ENCODE results near the gene SKA3.
"Not testable (repeated sequence)": the region's sequence is repeated elsewhere in the genome, so short reads cannot be mapped to it uniquely, and the experiment has no call there.

SKA3 gene

DNA sequence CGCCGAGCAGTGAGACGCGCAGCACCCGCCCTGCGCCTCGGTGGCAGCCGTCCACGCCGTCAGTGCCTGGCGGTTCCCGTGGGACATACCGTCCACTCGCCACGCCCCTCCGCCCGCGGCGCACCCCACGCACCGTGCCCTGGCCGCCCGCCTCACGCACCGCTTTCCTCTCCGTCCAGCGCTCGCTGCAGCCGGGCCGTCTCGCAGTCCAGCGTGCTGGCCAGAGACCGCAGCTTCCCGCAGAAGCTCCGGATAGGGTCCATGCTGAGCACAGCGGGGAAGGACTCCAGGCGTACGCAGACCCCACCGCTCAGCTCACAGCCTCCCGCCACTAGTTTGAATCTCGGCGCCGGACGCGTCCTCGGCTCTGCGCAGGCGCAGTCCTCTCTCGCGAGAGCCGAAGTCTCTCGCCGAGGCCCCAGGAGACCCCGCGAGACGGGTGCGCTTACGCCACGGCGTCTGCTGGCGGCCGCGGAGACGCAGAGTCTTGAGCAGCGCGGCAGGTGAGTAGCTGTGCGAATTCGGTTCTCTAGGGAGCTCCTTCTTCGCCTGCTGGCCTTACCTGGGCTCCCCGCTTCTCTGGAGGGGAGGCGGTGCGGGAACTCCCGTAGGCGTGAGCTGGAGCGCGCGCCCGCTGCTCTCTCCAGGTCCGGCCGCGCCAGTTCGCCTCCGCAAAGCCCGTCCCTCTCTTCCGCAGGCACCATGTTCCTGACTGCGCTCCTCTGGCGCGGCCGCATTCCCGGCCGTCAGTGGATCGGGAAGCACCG, at the start of gene SKA3, which contains the start of gene MRPL57:
TSS of gene SKA3 (minus strand) at position 338 of the 767 bp plus-strand sequence. CDS start at position 263, 75 bp downstream.
TSS of gene MRPL57 (plus strand) at position 444 of the 767 bp plus-strand sequence. CDS start at position 703, 259 bp downstream.
- peak; percentile 92 for DNase-seq

DNA sequence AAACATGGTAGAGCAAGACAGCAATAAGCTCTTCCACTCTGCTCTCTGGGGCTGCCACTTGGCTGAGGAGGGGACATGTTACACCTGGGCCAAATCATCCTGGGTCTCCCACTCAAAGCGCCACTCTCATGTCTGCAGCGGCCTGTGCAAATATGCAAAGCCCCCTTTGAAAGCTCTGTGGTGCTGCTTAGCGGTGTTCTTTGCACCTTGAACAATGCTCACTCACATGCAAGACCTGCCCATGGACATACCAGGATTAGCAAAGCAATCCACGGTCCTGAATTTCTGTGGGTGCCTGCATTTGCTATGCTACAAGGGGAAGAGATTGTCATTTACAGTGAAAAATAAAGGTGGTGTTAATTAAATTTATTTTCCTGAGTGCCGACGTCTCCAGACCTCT, 48.7 kb upstream of the SKA3 start:
- DNase-seq = no peak

DNA sequence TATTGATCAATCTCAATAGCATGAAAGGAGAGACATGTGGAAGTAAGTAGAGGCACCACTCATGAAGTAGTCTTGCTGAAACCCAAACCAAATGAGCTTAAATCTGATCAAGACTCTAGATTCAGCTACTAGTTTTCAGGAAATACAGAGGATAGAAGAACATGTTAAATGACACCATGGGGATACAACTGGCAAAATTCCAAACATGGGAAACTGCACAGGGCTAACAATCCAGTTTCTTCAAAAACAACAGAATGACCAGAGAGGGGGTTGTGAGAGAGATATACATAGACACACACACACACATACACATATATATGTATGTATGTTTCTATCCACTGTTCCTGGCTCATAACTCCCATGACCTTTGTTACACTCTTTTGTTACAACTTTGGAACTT, 44.9 kb upstream of the SKA3 start:
- DNase-seq = no peak

DNA sequence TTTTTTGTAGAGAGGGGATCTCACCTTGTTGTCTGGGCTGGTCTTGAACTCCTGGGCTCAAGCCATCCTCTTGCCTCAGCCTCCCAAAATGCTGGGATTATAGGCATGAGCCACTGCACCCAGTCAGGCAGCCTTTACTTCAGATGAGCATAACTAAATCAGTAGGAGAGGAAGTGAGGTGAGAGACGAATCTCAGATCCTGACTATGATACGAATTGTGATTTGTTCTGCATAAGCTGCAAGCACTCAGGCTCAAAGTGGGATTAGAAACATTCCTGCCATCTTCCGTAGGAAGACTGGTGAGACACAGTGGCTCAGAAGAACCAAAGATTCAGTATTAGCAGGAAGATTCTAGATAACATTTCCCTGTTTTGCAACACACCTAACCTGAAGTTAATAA, 43.4 kb upstream of the SKA3 start:
- not testable (repeated sequence) for DNase-seq

DNA sequence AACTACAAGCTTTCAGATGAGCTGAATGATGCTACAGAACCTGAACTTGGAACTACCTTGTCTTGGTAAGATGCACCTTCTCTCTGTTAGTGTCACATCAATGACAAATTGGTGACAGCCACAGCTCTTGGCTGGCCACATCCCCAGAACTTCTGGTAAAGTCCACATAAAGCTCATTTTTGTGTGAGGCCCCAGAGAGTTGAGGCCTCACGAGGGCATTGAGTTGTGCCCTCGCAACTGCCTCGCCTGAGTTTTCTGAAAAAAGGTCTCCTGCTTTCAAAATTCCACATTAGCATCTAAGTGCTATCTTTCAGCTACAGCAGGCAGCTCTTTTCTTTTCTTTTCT, 42.7 kb upstream of the SKA3 start:
- DNase-seq = no peak

DNA sequence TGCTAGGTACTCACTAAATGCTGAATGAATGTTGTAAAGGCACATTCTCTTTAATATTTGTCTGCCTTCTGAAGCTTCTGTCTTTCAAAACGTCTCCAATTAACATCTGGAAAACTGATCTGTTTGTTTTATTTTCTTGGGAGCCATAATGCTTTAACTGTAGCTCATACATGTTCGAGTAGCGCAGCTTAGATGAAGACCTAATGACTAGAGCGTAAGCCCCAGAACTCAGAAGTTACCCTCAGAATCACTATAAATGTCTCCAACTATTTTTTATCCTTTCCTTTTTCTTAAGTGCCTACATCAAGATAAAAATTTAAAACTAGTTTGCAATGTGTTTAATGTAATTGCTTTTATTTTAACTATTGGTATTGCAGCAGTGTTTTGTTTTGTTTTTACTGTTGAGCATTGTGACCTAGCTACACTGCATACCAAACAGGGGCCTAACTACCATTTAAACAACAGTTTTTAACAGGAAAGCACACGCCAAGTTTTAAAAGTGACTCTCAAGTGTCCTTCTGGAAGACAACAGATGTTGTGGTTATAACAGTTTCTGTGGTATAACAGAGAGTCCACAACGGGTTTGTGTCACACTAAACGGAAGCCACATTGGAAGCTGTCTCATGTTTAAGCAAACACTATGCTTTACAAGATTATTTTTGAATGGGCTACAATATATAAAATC, 42.1 kb upstream of the SKA3 start:
- DNase-seq = no peak

DNA sequence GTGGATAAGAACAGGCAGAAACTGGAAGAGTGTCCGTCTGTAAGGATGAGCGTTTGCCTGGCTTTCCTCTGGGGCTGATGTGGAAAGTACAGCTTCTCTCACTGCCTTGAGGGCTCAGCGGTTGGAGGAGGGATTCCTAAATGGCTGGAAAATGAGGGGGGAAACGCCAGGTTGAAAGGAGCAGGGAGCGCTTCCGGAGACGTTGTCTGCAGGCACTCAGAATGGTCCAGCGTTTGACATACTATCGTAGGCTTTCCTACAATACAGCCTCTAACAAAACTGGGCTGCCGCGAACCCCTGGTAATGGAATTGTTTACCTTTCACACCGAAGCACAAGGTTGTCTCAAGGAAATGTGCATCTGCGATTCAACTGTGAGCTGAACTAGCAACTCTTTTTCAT, 40.0 kb upstream of the SKA3 start:
- no peak for DNase-seq

DNA sequence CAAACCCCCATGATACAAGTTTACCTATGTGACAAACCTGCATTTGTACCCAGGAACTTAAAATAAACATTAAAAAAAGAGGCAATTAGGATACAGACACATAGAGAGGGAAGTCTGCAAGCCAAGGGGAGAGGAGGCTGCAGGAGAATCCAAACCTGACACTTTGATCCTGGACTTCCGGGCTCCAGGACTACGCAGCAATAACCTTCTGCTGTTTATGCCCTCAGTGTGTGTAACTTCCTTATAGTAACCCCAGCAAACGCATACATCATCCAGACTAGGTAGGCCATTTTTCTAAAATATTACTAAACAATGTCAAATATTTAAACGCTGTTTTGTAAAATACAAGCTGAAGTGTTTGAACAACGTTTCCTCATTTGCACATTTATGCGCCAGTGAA, 39.1 kb upstream of the SKA3 start:
- DNase-seq = not testable (repeated sequence)

DNA sequence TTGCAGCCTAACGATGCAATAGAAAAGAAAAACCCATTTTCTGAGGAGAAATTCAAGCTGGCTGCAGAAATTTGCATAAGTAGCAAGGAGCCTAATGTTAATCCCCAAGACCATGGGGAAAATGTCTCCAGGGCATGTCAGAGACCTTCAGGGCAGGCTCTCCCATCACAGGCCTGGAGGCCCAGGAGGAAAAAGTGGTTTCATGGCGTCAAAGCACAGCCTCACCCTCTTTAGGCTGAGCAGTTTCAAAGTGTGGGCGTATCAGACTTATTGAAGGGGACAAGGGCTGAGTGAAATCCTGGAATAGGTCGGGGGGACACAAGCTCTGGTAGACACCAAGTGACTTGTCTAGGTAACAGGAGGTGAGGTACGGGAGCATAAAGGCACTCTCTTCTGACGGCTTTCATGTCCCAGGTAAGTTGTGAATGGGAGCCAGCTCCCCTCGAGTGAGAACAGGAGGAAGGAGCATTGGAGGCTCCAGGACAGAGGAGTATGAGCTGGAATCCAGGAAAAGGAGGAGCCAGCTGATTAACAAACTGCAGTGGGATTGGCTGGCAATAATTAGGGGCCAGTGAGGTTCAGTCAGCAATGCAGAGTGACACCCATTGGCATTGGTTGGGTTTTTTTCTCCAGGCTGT, 35.9 kb upstream of the SKA3 start:
- no peak for DNase-seq

DNA sequence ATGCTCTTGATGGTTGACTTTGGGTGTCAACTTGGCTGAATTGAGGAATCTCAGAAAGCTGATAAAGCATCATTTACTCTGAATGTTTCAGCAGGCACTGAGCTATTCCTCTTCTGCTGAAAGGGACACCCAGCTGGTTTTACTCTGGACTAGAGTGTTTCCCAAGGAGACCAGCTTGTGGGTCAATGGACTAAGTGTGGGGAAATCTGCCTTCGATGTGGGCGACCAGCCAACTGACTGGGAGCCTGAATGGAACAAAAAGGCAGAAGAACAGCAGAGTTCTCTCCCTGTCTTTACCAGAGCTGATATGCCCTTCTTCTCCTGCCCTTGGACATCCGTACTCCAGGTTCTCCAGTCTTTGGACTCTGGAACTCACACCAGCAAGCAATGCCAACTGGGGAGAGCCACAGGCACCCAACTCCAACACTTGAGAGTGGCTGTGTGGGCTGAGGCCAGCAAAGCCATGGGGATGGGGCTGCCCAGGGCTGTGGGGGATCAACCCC, 32.4 kb upstream of the SKA3 start:
- DNase-seq = no peak

DNA sequence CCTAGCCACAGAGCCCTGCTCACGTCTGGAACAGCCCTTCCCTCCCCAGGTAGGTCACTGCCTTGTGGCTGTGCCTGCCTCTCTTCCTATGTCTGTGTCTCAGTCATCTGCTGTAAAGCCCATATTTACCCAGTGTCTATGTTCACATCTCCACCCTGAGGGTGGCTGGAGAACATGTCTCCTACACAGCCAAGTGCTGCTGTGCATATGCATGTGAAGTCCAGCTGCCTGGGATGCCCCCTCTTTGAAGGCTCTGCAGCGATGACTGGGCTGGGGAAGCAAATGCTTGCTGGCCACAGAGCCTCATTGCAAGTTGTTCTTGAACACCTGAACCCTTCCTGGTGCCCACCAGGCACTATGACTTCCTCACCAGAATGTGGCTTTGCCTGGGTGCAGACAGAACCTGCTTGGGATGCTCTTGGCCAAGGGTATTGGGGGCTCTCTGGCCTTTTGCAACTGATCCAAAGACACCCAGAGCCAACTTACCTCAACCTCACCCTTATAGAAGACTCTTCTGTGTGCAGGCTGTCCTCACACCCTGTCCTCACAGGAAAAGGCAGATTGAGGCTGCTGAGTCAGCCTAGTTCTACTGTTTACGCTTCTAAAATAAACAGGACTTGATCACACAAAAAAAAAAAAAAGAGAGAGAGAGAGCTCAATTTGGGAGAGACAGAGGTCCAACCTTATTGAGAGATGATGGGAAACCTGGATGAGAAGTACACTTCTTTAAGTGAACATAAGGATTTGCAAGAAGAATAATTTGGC, 26.6 kb upstream of the SKA3 start:
- DNase-seq = no peak

DNA sequence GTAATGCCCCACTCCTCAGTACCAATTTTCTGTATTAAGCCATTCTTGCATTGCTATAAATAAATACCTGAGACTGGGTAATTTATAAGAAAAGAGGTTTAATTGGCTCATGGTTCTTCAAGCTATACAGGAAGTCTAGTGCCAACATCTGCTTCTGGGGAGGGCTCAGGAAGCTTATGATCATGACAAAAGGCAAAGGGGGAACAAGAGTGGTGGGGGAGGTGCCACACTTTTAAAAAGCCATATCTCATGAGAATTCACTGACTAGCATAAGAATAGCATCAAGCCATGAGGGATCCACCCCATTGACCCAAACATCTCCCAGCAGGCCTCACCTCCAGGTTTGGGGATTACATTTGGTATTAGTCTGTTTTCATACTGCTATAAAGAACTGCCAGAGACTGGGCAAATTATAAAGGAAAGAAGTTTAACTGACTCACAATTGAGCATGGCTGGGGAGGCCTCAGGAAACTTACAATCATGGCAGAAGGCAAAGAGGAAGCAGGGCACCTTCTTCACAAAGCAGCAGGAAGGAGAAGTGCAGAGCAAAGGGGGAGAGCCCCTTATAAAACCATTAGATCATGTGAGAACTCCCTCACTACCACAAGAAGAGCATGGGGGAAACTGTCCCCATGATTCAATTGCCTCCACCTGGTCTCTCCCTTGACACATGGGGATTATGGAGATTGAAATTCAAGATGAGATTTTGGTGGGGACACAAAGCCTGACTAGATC, 25.3 kb upstream of the SKA3 start:
- not testable (repeated sequence) for DNase-seq

DNA sequence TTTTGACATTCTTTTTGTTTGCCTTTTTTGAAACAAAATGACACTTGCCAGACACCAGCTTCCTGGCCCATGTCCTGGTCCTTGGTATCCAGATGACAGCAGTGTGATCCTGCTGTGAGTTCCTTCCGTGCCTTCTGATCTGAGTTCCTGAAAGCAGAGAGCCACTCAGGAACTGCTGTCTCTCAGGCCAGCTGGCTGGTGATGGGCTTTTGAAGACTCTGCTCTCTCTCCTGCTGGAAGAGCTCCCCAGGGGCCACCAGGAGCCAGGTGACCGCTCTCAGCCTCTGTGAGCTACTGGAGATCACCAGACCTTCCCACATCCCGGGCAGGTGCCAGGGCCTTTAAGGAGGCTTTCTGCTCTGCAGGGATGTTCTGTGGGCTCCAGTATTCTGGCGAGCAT, 22.0 kb upstream of the SKA3 start:
- not testable (repeated sequence) for DNase-seq

DNA sequence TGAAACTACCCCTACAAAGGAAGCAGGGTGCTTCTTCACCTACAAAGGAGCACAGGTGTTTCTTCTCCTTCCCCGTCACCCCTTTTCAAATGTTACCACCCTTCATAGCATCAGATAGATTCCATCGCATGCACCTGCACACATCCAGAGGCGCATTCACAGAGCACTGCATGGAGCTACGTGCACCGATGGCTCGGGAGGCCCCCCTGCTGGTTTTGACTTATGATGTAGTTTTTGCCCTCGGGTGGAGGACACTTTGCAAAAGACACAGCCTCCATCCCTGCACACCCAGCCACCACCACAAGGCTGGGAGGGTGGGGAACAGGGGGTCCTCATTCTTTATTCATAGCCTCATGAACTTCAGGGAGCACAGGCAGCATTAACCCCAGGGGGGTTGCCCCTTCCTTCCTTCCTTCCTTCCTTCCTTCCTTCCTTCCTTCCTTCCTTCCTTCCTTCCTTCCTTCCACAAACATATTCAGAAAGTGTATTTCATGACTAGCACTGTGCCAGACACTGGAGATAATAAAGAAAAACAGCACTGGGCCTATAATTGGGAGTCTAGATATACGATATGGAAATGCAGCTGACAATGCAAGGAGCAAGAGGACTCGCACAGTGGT, 21.4 kb upstream of the SKA3 start:
- not testable (repeated sequence) for DNase-seq

DNA sequence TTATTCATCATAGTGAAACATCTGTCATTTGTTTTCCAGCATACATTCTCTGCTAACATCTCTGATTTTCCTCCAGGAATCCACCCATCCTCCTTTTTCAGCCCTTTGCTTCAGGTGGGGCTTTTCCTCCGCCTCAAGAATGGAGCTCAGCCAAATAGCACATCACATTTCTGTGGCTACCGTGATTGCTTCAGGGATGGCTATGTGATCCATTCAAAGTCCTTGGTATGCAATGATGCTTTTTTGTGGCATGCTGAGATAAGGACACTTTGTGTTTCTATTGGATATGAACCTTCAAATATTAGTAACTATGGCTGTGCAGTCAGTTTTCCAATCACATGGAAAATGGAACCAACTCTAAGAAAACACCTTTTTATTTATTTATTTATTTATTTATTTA, 18.4 kb upstream of the SKA3 start:
- peak; percentile 45 for DNase-seq

DNA sequence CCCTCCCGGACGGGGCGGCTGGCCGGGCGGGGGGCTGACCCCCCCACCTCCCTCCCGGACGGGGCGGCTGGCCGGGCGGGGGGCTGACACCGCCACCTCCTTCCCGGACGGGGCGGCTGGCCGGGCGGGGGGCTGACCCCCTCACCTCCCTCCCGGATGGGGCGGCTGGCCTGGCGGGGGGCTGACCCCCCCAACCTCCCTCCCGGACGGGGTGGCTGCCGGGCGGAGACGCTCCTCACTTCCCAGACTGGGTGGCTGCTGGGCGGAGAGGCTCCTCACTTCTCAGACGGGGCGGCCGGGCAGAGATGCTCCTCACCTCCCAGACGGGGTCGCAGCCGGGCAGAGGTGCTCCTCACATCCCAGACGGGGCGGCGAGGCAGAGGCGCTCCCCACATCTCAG, 10.1 kb upstream of the SKA3 start:
- not testable (repeated sequence) for DNase-seq

DNA sequence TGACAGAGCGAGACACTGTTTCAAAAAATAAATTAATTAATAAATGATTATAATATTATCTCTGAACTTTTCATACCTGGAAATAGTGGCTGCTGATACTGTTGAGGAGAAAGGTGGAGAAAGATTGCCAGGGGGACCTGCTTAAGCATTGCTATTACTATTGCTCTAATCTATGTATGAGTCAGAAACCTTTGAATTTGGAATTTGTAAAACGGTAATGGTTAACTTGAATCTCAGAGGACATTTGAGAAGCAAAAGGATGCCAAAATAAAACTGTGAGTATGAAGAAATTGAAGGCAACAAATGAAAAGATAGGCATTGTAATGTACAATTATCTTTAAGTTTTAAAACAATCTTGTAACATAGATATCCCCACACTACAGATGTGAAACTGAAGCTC, 5.3 kb upstream of the SKA3 start:
- DNase-seq = no peak

DNA sequence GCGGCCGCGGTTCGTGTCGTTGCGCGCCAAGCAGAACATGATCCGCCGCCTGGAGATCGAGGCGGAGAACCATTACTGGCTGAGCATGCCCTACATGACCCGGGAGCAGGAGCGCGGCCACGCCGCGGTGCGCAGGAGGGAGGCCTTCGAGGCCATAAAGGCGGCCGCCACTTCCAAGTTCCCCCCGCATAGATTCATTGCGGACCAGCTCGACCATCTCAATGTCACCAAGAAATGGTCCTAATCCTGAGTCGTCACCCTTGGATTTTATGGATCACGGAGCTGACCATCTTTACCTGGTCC, 581 bp upstream of the SKA3 start:
- no peak for DNase-seq

DNA sequence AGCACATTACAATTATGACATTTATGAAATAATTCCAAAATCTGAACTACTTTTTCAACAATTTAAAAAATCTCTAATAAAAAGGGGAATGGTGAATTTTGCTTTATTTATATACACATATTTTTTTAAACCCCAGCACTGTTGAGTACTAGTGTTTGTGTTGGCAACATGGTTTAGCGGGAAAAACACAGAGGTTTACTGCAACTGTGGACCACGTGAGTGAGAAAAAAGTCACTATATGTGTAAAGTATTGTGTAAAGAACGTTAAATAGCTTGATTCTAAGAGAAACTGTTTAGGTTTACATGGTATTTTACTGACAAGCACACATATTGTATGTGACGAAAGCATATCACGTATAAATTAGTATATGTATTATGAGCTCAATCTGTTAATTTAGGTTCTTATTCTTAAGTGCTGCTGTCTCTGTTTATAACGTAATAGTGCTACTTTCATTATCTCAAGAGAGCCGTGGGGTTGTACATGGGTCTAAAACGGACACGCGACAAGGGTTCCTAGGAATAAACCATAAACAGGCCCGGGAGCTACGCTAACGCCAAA, 617 bp downstream of the SKA3 start:
- peak; percentile 4 for DNase-seq

DNA sequence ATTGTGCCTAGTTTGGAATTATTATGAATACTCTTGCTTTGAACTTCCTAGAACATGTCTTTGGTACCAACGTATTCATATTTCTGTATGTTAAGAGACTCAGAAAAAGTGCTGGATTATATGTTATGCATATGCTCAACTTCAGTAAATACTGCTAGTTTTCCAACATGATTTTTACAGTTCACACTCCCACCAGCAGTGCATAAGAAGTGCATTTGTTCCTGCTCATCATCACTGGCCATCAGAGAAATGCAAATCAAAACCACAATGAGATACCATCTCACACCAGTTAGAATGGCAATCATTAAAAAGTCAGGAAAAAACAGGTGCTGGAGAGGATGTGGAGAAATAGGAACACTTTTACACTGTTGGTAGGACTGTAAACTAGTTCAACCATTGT, 2.6 kb downstream of the SKA3 start:
- DNase-seq = not testable (repeated sequence)

DNA sequence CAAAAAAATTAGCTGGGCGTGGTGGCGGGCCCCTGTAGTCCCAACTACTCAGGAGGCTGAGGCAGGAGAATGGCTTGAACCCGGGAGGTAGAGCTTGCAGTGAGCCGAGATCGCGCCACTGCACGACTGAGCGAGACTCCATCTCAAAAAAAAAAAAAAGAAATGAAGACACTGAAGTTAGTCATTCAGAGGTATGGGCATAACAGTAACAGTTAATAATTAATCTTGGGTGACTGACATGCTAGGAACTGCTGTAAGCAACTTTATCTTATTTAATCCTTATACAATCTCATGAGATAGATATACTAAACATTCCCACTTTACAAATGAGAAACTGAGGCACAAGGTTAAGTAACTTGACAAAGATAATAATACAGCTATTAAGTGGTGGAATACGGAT, 4.9 kb downstream of the SKA3 start:
- DNase-seq = no peak

DNA sequence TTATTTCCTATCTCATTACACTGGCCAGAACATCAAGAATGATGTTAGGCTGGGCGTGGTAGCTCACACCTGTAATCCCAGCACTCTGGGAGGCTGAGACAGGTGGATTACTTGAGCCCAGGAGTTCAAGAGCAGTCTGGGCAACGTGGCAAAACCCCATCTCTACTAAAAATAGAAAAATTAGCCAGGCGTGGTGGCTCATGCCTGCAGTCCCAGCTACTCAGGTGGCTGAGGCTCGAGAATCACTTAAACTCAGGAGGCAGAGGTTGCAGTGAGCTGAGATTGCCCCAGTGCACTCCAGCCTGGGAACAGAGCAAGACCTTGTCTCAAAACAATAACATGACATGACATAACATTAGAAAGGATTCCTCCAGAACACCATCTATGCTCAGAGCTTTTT, 10.7 kb downstream of the SKA3 start:
- not testable (repeated sequence) for DNase-seq

Data from fibroblast of upper back skin (primary cell).